Measurements from ENCODE around the gene ARHGEF4.

- TF ChIP-seq CTCF (optimal IDR thresholded peaks at IDR 0.05 in 1 of 3, IDR thresholded peaks at IDR 0.05 in 1 of 3, conservative IDR thresholded peaks at IDR 0.05 in 1 of 3; ENCODE audit: extremely low read depth in 1 of 3, insufficient read depth in 2 of 3, low read length in 3 of 3) (no peak), EZH2 (IDR thresholded peaks at IDR 0.05; ENCODE audit: low read length) (no peak)
Measured at GRCh38 chr2:131094463-131095281, 258.0 kb downstream of the ARHGEF4 start.

Data from keratinocyte (primary cell).